Measurements from ENCODE around the gene RAB34.
A peak's percentile ranks its signal among the peaks of the same experiment; 100 is the strongest.
"Not testable (repeated sequence)": the region's sequence is repeated elsewhere in the genome, so short reads cannot be mapped to it uniquely, and the experiment has no call there.

Gene RAB34

GRCh38 chr17:28726627-28727491 is 9.2 kb upstream of the RAB34 start:
- DNase-seq, result peak; percentile 89

DNA sequence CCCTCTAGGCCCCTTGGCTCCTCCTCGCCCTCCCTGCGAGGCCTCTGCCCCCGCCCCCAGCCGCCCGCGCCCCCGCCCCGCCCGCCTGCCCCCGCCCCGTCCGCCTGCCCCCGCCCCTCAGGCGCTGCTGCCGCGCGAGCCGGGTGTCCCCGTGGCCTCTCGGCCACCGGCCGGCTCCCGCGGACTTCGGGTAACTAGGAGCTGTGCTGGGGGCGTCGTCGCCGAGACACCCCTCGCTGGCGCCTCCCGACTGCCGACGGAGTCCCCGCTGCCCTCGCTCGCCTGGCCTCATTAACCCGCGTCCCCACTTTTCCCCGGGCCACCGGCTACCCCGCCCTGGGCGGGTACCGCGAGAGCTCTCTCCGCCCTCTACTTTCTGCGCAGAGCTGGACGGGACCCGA is 8.6 kb upstream of the RAB34 start, which contains the start of gene TLCD1:
Gene TLCD1, minus strand, starts transcription at position 8 of the 401 bp plus-strand sequence. CDS start 136 bp downstream, outside the sequence.
- DNase-seq, result no peak

GRCh38 chr17:28725660-28726225 is 8.1 kb upstream of the RAB34 start:
- DNase-seq, result no peak

GRCh38 chr17:28725166-28725659 is 7.5 kb upstream of the RAB34 start:
- no peak for DNase-seq

- DNase-seq, result no peak
These were observed 7.0 kb upstream of the RAB34 start for GRCh38 chr17:28724500-28725165.

DNA sequence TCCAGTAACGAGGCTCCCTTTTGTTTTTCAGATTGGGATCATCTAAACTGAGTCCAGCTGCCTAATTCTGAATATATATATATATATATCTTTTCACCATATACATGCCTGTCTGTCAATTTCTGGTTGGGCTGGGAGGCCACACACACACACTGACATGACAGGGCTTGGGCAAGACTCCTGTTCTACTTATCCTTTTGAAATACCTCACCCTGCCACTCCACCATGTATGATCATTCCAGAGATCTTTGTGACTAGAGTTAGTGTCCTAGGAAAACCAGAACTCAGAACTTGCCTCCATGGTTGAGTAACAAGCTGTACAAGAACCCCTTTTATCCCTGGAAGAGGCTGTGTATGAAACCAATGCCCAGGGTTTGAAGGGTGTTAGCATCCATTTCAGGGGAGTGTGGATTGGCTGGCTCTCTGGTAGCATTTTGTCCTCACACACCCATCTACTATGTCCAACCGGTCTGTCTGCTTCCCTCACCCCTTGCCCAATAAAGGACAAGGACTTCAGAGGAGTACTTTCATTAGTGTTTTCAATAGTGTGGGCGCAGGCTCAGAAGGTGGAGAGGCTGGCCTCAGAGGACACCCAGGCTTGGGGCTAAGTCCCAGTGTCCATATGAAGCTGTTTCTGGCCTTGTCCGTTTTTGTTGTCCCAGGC is 6.3 kb upstream of the RAB34 start:
- DNase-seq, result not testable (repeated sequence)

- no peak for DNase-seq
These were observed 5.6 kb upstream of the RAB34 start for GRCh38 chr17:28723159-28723835.

DNA sequence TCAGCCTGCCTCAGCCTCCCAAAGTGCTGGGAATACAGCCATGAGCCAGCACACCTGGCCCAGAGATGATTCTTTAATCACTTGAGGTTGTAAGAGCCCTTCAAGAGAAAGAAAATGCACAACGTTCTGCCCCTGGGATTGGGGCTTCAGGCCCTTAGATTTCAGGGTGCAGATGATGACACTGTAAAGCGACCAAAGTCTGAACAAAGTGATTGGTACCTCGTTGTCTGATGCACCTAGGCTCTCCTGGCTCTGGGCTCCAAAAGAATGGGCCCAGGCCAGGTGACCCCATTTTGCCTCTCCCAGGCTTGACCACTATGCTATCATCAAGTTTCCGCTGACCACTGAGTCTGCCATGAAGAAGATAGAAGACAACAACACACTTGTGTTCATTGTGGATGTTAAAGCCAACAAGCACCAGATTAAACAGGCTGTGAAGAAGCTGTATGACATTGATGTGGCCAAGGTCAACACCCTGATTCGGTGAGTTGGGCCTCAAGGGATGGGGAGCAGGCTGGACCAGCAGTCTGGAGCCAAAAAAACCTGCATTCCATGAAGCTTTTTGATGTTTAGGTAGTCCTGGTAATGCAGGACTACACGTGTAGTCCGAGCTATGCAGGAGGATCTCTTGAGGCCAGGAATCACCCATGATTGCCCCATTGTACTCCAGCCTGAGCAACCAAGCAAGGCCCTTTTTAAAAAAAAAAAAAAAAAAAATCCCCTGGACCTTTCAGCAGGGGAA is 4.9 kb upstream of the RAB34 start:
- DNase-seq, result no peak

DNA sequence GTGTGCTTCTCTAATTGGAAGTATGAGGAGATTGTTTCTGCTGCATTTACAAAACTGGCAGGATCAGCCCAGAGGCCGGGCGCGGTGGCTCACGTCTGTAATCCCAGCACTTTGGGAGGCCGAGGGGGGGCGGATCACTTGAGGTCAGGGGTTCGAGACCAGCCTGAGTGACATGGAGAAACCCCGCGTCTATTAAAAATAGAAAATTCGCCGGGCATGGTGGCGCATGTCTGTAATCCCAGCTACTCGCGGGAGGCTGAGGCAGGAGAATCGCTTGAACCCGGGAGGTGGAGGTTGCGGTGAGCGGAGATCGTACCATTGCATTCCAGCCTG is 3.3 kb upstream of the RAB34 start:
- not testable (repeated sequence) for DNase-seq

- DNase-seq, result no peak
These were observed 2.8 kb upstream of the RAB34 start for GRCh38 chr17:28720247-28720996.

DNA sequence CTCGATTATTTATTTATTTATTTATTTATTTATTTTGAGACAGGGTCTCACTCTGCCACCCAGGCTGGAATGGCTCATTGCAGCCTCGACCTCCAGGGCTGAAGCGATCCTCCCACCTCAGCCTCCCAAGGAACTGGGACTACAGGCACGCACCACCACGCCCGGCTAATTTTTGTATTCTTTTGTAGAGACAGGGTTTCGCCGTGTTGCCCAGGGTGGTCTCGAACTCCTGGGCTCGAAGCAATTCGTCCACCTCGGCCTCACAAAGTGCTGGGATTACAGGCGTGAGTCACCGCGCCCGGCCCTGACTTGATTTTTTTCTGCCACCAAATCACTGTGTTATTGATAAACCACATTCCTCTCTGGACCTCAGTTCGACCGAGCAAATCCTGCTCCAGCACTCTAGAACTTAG is 1.4 kb upstream of the RAB34 start:
- no peak for DNase-seq

DNA sequence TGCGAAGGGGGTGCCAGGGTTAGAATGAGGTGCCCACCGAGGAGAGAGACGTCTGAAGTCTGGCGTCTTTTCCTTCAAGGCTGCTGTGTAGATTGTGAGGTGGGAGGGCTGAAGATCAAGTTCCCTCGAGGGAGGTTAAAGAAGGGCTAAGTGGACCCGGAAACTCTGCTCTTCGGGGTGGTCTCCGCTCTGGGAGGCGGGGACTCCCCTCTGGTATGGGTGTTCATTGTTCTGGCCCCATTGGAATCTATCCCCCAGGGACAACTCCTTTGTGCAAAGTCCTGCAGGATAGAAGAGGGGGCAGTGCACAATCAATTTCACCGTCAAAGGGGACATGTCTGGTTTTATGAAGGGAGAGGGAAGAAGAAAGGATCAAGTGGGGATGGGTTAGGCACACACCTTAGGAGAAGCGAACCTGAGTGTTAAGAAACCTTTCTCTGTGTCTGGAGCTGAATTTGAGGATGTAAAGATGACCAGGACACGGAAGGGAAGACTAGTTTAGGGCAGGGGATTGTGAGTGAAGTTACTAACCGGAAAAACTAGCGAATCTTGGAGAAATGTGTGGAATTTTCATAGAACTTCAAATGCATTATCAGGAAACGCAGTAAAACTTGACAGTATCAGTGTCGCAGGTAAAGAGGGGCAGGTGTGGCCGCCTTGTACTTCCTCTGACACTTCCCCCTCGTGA is 809 bp upstream of the RAB34 start:
- no peak for DNase-seq

GRCh38 chr17:28716740-28717577 is 709 bp downstream of the RAB34 start:
- no peak for DNase-seq

- DNase-seq, result no peak
These were observed 2.5 kb downstream of the RAB34 start for GRCh38 chr17:28715217-28715616.

DNA sequence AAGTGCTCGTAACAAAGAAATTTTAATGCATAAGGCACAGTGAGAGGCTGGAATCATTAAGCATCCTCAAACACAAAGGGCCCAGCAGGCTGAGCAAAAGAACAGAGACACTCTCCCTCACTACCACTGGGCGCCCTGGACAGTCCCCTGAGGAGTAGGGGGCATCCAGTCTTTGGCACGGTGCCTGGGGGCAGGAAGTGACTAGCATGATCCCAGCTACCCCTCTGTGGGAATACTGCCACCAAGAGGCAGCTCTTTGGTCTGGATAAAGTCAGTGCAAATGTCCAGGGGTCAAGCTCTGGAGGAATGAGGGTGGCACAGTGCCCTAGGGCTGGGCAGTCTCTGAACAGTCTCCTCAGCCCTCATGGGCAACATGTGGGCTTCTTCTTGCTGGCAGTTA is 3.4 kb downstream of the RAB34 start:
- no peak for DNase-seq

GRCh38 chr17:28712705-28713415 is 4.8 kb downstream of the RAB34 start:
- DNase-seq, result no peak

- DNase-seq, result peak; percentile 42
These were observed 5.5 kb downstream of the RAB34 start for GRCh38 chr17:28712032-28712704.

GRCh38 chr17:28711723-28712031 is 6.0 kb downstream of the RAB34 start, which contains the start of gene PROCA1:
Gene PROCA1 (minus strand): TSS chr17:28711888. CDS start chr17:28711660, 228 bp downstream.
- no peak for DNase-seq

Measured in activated T-cell treated with anti-CD3 and anti-CD28 coated beads for 4 hours (primary cell).